ENCODE results near the gene ELFN1.
"Not testable (repeated sequence)": the region's sequence is repeated elsewhere in the genome, so short reads cannot be mapped to it uniquely, and the experiment has no call there.

The ELFN1 gene

DNA sequence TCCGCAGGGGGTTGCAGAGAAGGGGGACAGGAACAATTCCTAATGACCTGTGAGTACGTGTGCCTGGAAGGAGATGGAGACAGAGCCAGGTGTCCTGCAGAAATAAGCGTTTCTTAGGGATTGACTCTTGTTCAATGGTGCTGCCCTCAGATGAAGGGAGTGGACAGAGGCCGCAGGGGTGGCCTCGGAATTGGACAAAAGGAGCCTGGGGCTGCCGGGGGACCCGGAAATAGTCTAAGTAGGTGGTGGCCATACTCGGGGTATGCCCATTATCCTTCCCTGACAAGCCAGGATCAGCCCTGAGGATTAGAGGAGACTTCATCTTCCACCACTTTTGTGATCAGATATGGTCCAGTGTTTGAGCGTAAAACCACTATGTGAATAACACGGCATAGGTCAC is 39.2 kb downstream of the ELFN1 start:
- no peak for DNase-seq (ENCODE audit: low spot score)

- no peak for DNase-seq (ENCODE audit: low spot score)
Measured at GRCh38 chr7:1709900-1710299, 39.8 kb downstream of the ELFN1 start.

DNA sequence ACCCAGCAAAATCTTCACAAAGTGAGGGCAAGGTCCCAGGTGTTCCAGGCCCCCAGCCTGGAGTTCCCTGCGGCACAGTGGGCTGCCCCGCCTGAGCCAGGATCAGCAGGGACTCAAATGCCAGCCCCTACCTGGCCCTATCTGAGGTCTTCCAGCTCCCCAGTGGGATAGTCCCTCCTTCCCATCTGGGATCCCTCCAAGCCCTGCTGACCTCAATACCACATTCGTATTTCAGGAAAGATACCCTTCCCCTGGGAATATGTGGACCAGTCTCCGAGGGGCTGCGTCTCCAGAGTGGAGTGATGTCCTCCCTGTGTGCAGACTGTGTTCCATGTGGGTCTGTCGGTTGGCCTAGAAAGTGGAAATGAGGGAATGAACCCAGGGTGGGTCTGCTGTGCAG is 40.9 kb downstream of the ELFN1 start:
- no peak for DNase-seq (ENCODE audit: low spot score)

DNA sequence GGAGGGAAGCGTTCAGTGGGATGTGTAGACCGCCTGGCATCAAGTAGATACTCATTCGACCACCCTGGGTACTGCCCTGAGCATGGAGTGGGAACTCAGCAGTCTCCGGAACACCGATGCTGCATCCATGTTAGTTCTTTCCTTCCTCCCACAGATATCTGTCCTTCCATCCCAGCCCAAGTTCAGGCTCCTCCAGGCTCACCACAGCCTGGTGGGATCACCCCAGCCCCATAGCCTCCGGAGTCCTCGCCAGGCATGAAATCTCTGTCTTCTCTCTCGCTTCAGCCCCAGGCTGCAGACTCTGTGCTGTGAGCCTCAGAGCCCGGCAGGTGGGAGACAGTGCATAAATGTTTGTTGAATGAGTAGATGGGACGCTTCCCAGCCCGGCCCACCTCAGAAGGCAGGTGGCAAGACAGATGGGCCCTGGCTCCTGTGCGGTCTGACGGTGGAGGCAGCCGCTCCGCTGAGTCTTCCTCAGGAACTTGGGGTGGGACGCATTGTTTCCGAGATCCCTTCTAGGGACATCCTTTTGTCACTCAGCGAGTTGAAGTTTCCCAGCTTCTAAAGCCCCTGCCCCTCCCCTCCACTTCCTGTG is 42.9 kb downstream of the ELFN1 start:
- DNase-seq (ENCODE audit: low spot score) = no peak

- no peak for DNase-seq (ENCODE audit: low spot score)
Measured at GRCh38 chr7:1713502-1714484, 43.7 kb downstream of the ELFN1 start.

DNA sequence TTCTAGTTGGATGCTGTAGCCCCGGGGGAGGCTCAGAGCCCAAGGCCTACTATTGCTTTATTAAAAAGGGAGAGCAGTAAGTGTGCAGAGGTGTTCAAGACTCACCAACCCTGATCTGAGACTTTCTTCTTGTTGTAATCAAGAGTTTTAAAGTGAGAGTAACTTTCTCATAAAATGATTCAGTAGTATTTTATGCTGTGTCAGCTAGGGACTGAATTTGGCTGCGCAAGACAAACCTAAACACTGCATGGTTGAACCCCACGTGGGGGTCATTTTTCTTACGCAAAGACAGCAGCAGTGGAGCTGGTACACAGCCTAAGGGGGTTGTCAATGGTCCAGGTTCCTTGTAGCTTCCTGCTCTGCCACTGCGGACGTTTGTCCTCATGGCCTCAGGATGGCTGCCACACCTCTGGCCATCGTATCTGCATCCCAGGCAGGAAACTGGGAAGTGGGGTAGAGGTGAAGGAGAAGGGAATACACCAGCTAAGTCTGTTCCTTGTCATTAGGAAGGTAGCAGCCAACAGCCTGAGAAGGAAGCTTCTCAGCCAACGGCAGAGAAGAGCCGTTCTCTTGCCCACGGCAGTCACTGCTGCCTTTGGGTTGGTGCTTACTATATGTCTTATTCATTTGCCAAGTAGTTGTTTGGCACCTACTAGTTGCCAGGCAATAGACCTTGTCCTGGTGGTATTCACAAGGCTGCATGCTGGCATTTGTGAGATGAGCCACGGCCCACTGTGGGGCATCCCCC is 44.7 kb downstream of the ELFN1 start:
- no peak for DNase-seq (ENCODE audit: low spot score)

DNA sequence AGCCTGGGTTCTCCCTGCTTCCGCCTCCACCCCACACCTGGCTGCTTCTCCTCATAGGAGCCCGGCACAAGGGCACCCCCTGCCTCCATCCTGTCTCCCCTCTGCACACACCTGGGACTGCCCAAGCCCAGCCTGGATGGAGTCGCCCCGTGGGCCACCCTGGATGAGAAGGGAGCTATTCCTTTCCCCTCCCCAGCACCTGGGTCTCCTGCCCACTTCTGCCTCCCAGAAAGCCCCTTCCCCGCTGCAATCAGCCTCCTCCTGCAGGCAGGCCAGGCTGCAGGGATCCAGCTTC is 45.2 kb downstream of the ELFN1 start:
- no peak for DNase-seq (ENCODE audit: low spot score)

GRCh38 chr7:1715671-1716074 is 45.6 kb downstream of the ELFN1 start:
- no peak for DNase-seq (ENCODE audit: low spot score)

- DNase-seq (ENCODE audit: low spot score) = no peak
Measured at GRCh38 chr7:1716263-1717094, 46.4 kb downstream of the ELFN1 start.

DNA sequence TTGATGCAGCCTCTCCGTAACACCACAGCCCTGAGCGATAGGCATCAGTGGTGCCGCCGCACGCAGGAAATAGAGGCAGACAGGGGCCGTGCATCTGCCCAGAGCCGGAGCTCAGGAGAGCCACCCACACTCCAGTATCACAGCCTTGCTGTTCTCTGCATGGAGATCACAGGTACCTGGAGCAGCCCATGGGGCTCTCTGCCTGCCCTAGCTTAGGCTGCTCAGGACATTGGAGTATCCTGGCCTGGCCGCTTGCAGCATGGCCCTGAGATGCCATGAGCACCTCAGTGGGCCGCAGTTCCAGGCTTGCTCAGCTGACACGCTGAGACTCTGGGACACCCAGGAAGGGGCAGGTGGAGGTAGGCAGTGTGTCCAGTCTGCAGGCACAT is 47.0 kb downstream of the ELFN1 start:
- DNase-seq (ENCODE audit: low spot score) = no peak

DNA sequence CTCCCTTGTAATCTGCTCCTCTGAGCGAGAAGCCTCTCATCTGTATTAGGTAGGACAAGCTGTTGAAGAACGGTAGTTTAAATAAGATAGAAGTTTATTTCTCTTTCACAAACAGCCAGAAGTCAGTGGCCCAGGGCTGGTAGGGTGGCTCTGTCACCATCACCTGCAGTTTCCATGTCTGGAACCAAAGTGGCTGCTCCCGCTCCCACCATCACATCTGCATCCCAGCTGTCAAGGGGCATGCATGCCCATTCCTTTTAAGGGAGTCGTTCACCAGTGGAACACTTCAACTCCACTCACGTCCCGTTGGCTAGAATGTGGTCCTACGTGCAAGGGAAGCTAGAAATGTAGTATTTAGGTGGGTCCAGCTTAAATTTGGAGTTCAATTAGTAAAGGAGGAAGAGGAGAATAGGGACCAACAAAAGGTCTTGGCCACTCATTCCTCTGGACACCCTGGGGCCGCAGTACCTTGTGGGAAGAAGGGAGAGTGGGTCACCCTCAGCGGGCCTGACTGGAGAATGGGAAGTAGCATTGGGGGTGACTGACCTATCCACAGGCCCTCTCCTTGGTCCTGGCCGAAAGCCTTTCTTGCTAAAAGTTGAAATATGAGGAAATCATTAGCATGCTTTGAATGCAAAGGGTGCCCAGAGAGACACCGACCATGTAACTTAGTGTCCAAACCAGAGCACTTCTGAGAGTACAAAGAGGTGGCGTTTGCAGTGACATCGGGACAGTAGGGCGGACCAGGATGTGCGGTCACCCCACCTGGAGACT is 48.0 kb downstream of the ELFN1 start:
- no peak for DNase-seq (ENCODE audit: low spot score)

GRCh38 chr7:1718850-1719249 is 48.8 kb downstream of the ELFN1 start:
- not testable (repeated sequence) for DNase-seq (ENCODE audit: low spot score)

DNA sequence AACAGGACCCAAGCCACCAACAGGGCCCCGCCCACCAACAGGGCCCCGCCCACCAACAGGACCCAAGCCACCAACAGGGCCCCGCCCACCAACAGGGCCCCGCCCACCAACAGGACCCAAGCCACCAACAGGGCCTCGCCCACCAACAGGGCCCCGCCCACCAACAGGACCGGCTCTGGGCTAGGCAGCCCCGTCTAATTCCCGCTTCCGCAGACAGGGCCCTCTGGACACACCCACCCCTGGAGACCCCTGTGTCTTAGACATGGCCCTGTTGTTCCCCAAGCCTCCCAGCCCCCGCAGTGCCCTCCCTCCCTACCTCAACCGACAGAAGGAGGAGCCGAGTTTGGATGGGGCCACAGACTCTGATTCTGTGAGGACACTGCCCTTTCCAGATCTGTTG is 49.2 kb downstream of the ELFN1 start:
- DNase-seq (ENCODE audit: low spot score) = not testable (repeated sequence)

DNA sequence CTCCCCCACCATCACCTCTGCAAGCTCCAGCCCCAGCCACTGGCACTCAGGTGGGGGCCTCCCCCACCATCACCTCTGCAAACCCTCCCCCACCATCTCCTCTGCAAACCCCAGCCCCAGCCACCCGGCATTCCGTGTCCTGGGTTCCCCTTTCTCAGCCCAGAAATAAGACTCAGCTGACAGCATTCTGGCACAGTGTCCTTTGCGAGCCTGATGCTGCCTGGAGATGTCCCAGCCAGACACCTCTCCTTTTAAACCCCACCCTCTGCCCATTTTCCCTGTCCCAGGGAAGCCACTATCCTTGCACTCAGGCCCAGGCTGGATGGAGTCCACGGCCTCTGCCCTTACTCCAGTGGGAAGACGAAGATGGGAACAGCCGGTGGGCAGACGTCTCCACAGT is 49.8 kb downstream of the ELFN1 start:
- no peak for DNase-seq (ENCODE audit: low spot score)

DNA sequence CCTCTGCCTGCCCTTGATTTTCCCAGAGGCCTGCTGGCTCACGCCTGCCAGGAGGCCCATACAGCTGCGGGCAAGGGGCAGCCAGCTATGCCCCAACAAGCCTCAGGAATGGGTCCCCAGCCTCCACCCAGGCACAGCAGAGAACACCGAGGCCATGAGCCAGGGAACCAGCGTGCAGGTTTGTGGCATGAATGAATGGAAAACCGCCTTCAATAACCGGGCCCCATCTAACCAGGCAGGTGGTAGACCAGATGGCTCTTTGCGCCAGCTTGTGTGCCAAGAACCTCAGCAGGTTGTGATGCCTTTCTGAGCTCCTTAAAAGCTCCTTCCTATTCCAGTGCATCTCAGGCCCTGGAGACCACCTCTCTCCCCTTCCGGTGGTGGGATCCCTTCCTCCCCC is 50.2 kb downstream of the ELFN1 start:
- no peak for DNase-seq (ENCODE audit: low spot score)

GRCh38 chr7:1721047-1721690 is 51.1 kb downstream of the ELFN1 start:
- DNase-seq (ENCODE audit: low spot score) = no peak

- no peak for DNase-seq (ENCODE audit: low spot score)
Measured at GRCh38 chr7:1723254-1723653, 53.2 kb downstream of the ELFN1 start.

DNA sequence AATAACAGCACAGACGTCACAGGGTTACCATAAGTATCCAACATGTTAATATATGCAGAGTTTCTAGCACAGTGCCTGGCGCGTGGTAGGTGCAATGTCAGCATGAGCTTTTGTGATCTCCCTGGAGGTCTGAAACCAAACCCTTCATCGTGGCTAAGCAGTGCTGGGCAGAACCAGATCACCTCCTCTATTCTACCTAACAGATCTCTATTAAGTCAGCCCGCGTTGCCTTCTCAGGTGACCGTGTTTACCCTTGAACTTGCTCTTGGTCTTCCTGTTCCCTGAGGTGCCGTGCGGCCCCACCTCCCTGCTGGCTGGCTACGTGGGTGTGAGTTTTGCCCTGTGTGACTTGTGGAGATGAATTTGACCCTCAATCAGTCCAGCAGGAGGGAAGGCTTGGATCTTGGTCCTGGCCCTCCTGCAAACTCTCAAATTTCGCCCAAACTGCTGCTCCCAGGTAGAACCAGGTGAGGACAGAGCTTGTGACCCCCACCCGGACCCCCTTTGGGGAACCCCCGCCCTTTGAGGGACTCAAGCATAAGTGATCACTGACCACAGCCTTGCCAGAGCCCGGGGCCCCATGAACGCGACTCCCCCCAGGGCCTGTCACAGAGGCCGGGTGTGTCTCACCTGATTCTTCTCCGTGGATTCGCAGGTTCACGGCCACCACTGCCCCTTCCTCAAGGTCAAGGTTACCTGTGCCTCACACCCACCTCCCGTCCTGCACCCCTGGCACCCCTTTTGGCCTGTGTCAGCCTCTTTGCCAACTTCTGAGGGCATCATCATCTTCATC is 54.2 kb downstream of the ELFN1 start:
- no peak for DNase-seq (ENCODE audit: low spot score)

DNA sequence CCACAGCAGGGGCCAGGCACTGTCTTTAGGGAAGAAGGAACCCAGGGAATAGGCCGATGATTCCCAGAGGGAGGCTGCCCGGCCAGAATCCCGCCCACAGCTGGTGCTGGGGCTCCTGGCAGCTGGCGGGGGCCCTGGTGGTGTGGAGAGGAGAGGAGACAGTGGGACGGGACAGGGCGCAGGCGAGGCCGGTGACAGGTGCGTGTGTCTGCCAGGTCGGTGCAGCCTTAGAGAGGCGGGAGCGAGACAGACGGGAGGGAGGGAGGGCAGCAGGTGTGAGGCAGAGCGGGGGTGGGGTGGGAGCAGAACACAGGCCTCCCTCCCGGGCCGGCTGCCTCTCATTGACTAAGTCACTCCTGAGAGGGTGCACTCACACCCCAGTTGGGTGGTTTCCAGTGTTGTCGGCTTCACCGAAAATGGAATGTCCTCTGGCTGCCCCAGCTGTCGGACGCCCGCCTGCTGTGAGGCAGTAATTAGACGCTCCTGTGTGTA is 55.2 kb downstream of the ELFN1 start:
- no peak for DNase-seq (ENCODE audit: low spot score)
